ENCODE results near the gene GGT6.
A peak's percentile ranks its signal among the peaks of the same experiment; 100 is the strongest.
"Not testable (repeated sequence)": the region's sequence is repeated elsewhere in the genome, so short reads cannot be mapped to it uniquely, and the experiment has no call there.

Gene GGT6, protein sequence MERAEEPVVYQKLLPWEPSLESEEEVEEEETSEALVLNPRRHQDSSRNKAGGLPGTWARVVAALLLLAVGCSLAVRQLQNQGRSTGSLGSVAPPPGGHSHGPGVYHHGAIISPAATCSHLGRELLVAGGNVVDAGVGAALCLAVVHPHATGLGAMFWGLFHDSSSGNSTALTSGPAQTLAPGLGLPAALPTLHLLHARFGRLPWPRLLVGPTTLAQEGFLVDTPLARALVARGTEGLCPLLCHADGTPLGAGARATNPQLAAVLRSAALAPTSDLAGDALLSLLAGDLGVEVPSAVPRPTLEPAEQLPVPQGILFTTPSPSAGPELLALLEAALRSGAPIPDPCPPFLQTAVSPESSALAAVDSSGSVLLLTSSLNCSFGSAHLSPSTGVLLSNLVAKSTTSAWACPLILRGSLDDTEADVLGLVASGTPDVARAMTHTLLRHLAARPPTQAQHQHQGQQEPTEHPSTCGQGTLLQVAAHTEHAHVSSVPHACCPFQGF

DNA sequence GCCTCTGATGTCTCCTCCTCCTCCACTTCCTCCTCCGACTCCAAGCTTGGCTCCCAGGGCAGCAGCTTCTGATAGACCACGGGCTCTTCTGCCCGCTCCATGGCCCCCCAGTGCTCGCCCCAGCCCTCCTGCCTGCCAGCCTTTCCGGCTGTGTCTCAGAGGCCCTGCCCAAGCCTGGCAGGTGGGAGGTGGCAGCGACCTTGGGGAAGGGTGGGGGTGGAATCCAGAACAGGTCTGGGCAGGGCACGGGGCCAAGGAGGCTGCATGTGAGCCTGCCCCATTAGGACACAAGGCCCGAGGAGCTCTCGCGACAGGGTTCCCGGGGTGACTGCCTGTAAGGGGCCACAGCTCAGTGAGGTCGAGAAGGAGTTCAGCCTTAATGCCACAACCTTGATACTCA, at the start of gene GGT6:
Gene GGT6 (minus strand): TSS at position 157 of the 400 bp plus-strand sequence. CDS start 56 bp downstream, at position 101.
- no peak for DNase-seq

DNA sequence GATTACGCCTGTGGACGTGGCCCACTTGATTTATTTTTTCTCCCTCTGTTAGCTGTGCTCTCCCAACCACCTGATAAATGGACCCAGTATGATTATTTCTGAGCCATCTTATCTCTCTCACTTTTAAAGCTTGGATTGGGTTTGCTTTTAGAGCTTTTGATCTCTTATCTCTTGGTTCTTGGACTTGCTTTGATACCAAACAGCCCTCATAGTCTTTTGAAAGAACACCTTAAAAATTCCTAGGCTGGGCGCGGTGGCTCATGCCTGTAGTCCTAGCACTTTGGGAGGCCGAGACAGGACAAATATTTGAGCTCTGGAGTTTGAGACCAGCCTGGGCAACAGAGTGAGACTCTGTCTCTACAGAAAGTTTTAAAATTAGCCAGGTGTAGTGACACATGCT, 49.8 kb upstream of the GGT6 start:
- DNase-seq = no peak

DNA sequence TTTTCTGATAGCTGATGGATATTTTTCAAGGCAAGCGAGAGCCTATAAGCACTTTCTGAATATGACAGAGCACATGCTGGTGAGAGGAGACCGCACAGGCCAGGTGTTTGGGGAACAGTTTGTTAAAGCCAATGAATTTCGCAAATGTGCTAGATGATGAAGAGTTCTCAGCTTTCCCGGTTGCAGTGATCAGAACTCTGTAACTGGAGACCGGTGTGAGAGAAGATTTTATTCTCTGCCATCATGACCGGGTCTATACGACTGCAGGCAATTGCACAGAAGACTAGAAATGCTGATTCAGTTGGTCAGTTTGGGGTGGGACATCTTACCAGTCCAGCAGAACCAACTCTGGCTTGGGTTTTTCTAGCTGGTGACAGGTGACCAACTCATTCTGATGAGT, 49.4 kb upstream of the GGT6 start:
- DNase-seq = no peak

DNA sequence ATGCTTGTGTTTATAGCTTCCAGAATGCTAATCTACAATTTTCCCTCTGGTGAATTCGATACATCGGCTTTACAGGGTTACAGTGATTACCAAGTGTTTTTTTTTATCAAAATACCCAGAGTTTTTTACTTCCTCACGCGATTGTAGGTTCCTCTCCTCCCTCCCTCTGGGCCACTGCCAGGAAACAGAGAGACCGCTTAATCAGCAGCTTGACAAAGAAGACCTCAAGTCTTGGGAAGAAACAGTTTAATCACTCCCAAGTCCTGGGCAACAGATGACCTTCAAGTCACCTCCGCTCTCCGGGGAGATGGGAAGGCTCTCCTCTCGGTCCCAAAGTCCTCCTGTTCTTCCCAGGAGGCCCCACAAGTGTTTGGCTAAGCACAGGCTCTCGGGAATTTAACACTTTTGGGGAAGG, 47.4 kb upstream of the GGT6 start:
- no peak for DNase-seq

DNA sequence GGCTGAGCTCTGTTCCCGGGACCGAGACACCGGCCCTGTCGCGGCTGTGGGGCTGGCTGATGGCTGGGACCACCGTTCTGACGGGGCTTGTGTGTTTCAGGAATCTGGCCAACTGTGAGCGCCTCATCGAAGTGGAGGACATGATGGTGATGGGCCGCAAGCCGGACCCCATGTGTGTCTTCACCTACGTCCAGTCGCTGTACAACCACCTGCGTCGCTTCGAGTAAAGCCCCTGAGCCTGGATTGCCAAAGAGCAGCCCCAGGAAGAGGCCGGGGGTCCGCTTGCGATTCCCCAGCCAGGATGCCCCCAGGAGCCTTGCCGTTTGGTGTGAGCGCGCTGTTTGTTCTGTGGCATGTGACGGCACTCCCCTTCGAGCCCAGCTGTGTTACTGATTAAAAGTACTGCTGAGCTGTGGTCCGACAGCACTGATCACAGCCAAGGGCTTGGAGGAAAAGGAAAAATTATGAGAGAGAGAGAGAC, 46.9 kb upstream of the GGT6 start:
- no peak for DNase-seq

DNA sequence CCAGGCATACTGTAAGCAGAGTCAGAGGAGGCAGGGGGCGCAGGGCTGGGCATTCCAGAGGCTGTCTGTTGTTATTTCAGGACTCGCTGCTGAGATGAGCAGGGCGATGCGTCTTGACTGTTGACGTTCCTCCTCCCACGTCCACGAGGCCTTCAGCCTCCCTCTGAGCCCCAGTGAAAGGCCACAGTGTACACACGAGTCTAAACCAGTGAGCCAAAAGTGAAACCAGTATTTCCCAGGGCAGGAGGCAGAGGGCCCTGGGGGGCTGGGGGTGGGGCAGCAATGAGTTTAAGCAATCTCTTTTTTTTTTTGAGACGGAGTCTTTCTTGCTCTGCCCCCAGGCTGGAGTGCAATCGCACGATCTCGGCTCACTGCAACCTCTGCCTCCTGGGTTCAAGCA, 45.4 kb upstream of the GGT6 start:
- no peak for DNase-seq

DNA sequence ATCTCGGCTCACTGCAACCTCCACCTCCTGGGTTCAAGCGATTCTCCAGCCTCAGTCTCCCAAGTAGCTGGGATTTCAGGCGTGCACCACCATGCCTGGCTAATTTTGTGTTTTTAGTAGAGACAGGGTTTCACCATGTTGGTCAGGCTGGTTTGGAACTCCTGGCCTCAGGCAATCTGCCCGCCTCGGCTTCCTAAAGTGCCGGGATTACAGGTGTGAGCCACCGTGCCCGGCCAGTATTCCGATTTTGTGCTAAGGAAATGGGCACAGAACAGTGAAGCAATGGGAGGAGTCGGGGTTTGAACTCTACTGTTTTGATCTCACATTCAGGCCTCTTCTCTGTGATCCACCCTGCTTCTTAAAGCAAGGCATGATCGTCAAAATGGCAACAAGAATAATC, 44.4 kb upstream of the GGT6 start:
- not testable (repeated sequence) for DNase-seq

DNA sequence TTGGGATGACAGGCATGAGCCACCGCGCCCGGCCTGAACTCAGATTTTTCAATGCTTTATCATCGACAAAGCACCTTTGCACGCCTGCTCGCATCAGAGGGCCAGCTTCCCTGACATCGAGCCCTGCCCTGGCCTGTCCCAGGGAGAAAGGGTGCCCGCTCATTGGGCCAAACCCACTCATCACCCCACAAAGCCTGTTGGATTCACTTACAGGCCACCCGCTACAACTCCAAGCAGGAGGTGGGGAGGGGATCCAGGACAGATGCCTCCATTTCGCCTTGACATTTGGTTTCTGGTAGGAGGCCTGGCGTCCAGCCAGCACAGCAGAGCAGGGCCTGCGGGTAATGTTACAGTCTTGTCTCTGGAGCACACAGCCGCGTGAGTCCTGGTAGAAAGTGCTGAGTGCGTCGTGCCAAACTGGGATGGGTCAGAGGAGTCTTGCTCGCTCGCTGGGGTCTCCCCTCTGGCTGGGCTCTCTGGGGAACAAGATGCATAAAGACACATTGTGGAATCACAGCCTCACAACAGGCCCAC, 43.8 kb upstream of the GGT6 start:
- no peak for DNase-seq

DNA sequence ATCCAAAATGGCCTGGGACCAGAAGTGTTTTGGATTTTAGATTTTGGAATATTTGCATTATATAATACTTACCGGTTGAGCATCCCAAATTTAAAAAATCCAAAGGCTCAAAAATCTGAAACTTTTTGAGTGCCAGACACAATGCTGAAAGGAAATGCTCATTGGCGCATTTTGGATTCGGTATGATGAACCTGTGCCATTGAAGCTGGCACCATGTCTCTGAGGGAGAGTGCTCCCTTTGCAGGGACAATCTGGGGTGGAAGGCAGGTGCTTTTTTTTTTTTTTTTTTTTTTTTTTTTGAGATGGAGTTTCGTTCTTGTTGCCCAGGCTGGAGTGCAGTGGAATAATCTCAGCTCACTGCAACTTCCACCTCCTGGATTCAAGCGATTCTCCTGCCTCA, 41.7 kb upstream of the GGT6 start:
- DNase-seq = no peak

DNA sequence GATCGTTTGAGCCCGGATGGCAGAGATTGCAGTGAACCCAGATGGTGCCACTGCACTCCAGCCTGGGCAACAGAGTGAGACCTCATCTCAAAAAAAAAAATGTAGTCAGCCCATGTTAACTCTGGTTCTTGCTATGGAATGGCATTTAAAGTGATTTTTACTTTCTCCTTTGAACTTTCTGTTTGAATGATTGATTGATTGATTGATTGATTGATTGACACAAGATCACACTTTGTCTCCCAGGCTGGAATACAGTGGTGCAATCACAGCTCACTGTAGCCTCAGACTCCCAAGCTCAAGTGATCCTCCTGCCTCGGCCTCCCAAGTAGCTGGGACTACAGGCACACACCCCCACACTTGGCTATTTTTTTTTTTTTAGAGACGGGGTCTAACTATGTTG, 40.9 kb upstream of the GGT6 start:
- no peak for DNase-seq

DNA sequence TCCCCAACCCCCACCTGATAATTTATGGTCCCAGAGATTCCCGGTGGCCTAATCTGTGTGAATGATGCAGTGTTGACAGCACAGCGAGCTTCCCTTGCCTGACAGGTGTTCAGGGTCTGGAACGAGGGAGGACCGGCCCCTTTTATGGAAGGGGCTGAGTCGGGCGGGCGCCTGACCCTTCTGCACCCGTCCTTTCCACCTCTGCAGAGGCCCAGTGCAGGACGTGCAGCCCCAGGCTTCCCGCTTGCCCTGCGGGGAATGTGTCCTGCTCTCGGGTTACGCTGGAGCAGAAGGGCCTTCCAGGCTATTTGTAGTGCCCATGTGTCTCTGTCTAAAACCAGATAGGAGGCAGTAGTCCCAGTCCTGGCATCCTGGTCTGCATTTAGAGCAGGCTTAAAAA, 40.2 kb upstream of the GGT6 start:
- DNase-seq = no peak

DNA sequence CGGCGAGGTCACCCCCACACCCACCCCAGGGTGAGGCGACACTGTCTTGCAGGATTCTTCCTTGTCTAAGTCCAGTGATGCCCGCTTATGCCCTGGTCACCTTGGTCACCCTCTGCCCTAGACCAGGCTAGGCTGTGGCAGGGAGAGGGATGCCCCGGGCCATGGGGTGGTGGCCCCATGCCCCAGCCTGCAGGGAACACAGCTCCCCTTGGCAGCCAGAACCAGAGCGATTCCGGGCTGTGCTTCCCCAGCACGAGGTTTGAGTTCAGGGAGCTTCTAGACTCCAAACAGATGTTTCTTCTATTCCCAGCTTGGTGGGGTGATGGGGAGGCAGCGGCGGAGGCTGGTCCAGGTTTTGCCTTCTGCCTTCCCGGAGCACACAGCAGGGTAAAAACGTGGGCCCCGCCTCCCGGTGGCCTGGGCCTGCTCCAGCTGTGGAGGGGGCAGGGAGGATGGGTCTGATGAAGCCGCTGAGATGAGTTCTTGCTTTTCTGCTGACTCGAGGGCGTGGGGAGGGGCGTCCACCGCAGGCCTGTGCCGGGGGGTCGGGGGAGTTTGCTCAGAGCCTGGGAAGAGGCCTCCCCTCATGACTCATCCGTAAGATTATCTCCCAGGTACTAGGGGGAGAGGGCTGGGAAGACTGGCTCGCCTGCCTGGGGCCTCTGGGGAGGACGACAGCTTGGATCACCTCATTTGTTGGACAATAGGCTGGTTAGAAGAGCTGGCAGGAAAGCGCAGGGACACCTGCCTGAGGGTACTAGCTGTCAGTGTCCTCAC, 39.3 kb upstream of the GGT6 start:
- DNase-seq = no peak

DNA sequence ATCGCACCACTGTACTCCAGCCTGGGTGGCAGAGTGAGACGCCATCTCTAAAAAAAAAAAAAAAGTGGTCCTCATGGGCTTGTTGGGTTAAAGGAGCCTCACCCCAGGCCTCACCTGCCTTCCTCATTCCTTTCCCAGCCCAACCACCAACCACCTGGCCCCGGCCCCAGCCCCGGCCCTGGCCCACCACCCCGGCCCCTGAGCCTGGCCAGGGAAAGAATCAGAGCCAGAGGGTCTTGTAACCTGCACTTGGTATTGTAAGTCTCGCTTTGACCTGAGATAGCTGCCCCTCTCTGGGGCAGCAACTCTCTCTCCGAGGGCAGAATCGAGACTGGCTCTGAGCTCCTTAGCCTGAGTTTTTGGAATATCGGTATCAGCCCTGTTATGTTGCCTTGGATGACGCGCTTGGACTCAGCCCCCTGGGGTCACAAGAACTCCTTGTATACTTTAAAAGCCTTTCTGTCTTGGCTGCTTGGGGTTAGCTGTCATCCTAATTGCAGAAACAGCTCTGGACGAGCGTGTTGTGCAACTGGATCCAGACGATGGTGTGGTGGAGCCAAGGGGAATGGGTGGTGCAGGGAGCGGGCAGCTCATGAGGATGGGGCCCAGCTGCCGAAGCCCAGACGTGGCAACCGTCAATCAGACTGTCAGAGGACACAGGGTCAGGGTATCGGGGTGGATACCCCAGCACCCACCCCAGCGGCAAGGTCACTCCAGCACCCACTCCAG, 38.6 kb upstream of the GGT6 start:
- DNase-seq = no peak

DNA sequence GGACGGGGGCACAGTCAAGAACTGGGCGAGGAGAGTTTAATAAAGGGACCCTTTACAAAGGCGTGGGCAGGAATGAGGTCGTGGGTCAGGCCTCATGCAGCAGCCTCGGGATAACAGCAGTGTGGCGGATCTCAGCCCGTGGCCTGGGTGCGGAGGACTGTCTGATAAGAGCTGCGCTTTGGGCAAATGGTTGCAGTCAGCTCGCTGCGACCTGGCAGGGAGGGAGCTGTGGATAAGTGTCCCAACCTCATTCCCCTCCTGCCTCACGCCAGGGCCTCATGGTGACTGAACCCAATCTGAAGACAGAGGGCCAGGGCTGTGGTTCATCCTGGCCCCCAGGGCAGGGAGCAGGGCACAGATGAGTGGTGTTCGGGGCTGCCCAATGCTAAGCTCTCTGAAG, 37.6 kb upstream of the GGT6 start:
- no peak for DNase-seq

DNA sequence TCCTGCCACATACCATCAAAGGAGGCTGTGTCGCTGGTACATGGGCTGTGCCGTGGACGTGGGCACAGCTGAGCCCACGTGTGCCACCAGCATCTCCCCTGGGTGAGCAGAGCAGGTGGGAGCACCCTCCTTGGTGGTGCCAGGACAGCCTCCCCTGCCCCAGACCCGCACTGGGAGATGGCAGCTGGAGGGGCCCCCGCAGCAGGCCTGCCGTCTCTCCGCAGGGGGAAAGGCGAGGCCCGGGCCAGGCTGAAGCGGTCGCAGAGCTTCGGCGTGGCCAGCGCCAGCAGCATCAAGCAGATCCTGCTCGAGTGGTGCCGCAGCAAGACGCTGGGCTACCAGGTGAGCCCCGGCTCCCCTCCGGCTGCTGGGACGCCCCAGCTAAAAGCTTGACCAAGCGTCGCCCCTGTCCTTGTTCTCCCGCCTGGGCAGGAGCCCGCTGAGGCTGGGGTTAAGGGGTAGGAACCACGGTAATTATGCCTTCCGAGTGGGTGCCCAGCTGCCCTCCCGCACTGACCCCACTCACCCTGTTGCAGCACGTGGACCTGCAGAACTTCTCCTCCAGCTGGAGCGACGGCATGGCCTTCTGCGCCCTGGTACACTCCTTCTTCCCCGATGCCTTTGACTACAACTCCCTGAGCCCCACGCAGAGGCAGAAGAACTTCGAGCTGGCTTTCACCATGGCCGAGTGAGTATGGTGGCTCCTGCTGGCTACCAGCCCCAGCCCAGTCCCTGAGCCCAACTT, 36.4 kb upstream of the GGT6 start:
- DNase-seq = no peak

DNA sequence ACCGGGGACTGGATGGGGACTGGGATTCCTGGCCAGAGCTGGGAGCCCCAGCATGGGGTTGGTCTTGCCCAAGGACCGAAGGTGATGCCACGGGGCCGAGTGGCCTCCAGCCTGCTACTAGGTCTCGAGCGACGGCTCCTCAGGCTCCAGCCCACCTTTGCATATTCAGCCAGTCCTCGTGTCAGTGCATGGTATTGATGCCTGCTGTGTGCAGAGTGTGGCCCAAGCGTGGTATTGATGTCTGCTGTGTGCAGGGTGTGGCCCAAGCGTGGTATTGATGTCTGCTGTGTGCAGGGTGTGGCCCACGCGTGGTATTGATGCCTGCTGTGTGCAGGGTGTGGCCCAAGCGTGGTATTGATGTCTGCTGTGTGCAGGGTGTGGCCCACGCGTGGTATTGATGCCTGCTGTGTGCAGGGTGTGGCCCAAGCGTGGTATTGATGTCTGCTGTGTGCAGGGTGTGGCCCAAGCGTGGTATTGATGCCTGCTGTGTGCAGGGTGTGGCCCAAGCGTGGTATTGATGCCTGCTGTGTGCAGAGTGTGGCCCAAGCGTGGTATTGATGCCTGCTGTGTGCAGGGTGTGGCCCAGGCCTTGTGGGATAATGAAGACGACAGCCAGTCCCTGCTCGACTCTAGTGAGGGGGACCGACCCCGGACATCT, 35.4 kb upstream of the GGT6 start:
- DNase-seq = not testable (repeated sequence)

DNA sequence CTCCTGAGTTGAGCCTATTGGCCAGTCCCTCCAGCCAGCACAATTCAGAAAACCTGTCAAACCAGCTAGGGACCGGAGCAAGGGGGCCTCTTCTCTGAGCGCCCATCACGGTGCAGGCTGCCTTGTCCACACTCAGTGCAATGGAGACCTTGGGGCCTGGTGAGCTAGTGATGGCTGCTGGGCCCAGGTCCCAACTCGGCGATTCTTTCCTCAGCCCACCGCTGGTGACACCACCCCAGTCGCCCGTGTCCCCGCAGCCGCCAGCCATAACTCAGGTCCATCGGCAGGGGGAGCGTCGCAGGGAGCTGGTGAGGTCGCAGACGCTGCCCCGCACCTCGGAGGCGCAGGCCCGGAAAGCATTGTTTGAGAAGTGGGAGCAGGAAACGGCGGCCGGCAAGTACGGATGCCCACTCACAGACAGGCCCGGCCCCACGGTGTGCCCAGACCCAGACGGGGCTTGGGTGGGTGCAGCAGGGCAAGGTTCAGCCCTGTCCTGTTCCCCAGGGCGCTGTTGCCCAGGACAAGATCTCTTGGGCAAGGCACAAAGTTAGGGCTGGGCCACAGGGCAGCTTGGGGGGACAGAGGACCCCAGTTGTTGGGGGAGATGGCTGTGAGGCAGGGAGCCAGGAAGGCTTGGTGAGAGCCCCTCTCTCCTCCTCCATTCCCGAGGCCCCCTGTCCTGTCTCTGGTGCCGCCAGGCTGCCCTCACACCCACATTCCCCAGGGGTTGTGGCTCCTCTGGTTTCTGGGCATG, 34.7 kb upstream of the GGT6 start:
- DNase-seq = peak; percentile 33

DNA sequence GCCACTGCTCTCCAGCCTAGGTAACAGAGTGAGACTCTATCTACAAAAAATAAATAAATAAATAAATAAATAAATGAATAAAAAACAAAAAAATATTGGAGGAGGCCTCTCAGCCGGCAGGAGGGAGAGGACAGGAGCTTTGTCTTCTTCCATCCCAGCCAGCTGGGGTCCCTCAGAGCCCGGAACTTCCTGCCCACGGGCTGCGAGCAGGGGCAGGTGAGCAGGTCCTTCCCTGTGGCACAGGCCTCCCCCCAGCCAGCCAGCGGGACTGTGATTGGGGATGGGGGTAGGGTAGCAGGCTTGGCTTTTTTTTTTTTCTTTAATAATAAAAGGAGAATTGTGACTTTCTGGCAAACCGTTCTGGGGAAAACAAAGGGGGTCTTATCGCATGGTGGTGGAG, 34.0 kb upstream of the GGT6 start:
- DNase-seq = no peak

DNA sequence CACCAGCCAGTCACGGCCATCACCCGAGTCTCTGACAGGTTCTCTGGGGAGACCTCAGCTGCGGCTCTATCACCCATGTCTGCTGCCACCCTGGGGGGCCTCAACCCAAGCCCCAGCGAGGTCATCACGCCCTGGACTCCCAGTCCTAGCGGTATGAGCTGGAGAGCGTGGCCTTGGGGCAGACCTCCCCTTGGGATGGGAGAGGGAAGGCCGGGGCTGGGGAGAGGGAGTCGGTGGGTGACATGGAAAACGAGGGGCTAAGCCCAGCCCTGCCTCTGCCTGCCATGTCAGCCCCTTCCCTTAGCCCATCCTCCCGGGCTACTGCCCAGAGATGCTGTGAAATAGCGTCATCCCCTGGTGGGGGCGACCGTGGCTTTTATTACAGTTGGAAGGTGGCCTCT, 32.6 kb upstream of the GGT6 start:
- DNase-seq = no peak

DNA sequence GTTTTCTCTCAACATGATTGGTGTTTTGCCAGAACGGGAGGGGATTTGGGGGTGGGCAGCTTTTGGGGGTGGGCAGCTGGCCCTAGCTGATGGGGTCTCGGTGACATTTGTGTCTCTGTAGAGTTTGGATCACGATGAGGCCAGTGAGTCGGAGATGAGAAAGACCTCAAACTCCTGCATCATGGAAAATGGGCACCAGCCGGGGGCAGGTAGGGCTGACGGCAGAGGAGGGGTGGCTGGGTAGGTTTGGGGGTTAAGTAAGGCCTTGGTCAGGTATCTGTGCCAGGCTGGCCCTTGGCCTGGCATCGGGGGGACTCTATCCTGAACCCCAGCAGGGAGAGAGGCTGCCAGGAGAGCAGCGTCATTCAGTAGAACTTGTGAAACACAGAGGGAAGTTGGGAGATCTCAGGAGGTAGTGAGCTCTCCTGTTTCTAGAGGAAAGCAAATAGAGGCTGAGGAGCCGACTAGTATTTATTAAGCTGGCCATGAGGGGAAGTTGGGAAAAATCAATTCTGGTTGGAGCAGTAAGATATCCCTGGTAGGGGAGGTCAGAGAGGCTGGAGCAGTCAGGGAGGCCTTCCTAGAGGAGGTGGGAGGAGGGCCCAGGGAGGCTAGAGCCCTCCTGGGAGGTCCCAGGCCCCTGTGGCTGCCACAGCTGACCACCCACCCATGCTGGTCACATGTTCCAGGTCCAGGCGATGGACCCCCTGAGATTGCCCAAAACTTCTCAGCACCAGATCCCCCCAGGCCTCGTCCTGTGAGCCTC, 32.0 kb upstream of the GGT6 start:
- DNase-seq = no peak

Data from stimulated activated CD4-positive, alpha-beta T cell treated with anti-CD3 and anti-CD28 coated beads, Interleukin-12 subunit alpha, Interleukin-12 subunit beta, amount 100 ng/mL, for 4 hours (primary cell).